ENCODE results near the gene RNF224.

DNA sequence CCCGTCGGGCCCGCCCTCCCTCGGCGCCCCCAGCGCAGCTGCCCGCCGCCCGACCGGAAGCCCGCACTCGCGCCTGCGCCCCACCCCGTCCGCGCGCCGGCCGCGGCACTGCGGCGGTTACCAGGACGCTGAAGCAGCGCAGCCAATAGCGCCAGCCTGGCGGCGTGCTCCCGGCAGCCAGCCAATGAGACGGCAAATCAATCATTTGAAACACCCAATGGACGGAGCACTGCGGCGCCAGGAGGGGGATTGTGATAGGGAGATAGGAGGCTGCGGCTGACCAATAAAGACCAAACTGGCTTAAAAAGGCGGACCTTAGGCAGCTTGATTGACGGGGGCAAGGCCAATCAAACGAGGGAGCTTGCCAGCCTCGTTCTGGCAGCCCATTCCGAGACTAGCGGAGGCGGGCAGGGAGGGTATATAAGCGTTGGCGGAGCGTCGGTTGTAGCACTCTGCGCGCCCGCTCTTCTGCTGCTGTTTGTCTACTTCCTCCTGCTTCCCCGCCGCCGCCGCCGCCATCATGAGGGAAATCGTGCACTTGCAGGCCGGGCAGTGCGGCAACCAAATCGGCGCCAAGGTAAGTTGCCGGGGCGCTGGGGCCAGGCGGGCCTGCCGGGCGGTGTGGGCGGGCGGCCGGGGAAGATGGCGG lies 13.7 kb downstream of the RNF224 start, which contains the start of gene TUBB4B:
- TF ChIP-seq, protein P1, sequence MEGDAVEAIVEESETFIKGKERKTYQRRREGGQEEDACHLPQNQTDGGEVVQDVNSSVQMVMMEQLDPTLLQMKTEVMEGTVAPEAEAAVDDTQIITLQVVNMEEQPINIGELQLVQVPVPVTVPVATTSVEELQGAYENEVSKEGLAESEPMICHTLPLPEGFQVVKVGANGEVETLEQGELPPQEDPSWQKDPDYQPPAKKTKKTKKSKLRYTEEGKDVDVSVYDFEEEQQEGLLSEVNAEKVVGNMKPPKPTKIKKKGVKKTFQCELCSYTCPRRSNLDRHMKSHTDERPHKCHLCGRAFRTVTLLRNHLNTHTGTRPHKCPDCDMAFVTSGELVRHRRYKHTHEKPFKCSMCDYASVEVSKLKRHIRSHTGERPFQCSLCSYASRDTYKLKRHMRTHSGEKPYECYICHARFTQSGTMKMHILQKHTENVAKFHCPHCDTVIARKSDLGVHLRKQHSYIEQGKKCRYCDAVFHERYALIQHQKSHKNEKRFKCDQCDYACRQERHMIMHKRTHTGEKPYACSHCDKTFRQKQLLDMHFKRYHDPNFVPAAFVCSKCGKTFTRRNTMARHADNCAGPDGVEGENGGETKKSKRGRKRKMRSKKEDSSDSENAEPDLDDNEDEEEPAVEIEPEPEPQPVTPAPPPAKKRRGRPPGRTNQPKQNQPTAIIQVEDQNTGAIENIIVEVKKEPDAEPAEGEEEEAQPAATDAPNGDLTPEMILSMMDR (IDR thresholded peaks at IDR 0.05; ENCODE audit: low read depth, low read length), result no peak
- TF ChIP-seq EZH2phosphoT487 (IDR thresholded peaks at IDR 0.05; ENCODE audit: low read depth), result no peak

Data from OCI-LY3 (cell line).